Smooth muscle cell (in vitro differentiated cells): ENCODE data around the gene PHTF1. TPM values are rescaled to one million over a fixed set of nuclear protein-coding genes. Genes with fewer than 3 reads are reported as not detected.

Source experiments
- DNase-seq: peaks from one replicate; lab custom pipeline; 2025; ENCODE audit not compliant: unreplicated experiment; lab: John Stamatoyannopoulos, UW
- H2AFZ ChIP-seq: fragments of 200-600 bp; sonication (generic); 2 replicates; pipeline ENCODE4 v1.6.0; 2016; ENCODE audit warnings: antibody characterized with exemption, low read depth, mild to moderate bottlenecking
- H3F3A ChIP-seq: fragments of 200-600 bp; sonication (generic); 2 replicates; pipeline ENCODE4 v1.6.0; 2017; ENCODE audit warnings: antibody characterized with exemption, low read depth
- H3K27ac ChIP-seq: fragments of 200-600 bp; sonication (generic); 2 replicates; pipeline ENCODE4 v1.5.1; 2016; ENCODE audit warnings: low read depth, mild to moderate bottlenecking
- H3K27me3 ChIP-seq: fragments of 200-600 bp; sonication (generic); 2 replicates; pipeline ENCODE4 v1.6.1; 2016; ENCODE audit warnings: low read depth, mild to moderate bottlenecking
- H3K36me3 ChIP-seq: fragments of 200-600 bp; sonication (generic); 2 replicates; pipeline ENCODE4 v1.5.1; 2016; ENCODE audit warnings: low read depth
- H3K4me1 ChIP-seq: fragments of 200-600 bp; sonication (generic); 2 replicates; pipeline ENCODE4 v1.5.1; 2016; ENCODE audit warnings: low read depth
- H3K4me2 ChIP-seq: fragments of 200-600 bp; sonication (generic); 2 replicates; pipeline ENCODE4 v1.6.0; 2016; ENCODE audit warnings: mild to moderate bottlenecking
- H3K4me3 ChIP-seq: fragments of 200-600 bp; sonication (generic); 2 replicates; pipeline ENCODE4 v1.5.1; 2016; ENCODE audit warnings: mild to moderate bottlenecking
- H3K79me2 ChIP-seq: fragments of 200-600 bp; sonication (generic); 2 replicates; pipeline ENCODE4 v1.6.0; 2016; ENCODE audit warnings: low read depth, mild to moderate bottlenecking
- H3K9ac ChIP-seq: fragments of 200-600 bp; sonication (generic); 2 replicates; pipeline ENCODE4 v1.6.0; 2016; ENCODE audit warnings: low read depth
- H3K9me3 ChIP-seq: fragments of 200-600 bp; sonication (generic); replicated peaks from 2 replicates; pipeline ENCODE4 v1.5.1; 2016; ENCODE audit warnings: low read depth
- H4K20me1 ChIP-seq: fragments of 200-600 bp; sonication (generic); 2 replicates; pipeline ENCODE4 v1.6.0; 2016; ENCODE audit warnings: low read depth
- WGBS: methylation state at CpG from one replicate; pipeline ENCODE4 v1.1.7; 2016; ENCODE audit warnings: low lambda C conversion rate; 5-methylcytosine and 5-hydroxymethylcytosine counted together
- polyA plus RNA-seq: library from polyadenylated mRNA; unstranded; fragments of >200 nt; fragmentation: Nextera tagmentation; extraction: Ambion mirVana; gene quantifications from 2 replicates; pipeline ENCODE4 v1.2.1, GENCODE V29; 2016
- total RNA-seq: library from RNA; depleted of rRNA; stranded (reverse); fragments of >200 nt; gene quantifications from 2 replicates; pipeline ENCODE4 v1.2.3, GENCODE V29; 2014
- TF ChIP-seq, protein P1 (sequence below): fragments of 200-600 bp; sonication (generic); IDR thresholded peaks from 2 replicates; pipeline ENCODE4 v1.5.1; 2017; ENCODE audit warnings: borderline replicate concordance, mild to moderate bottlenecking, antibody characterized with exemption; ENCODE audit not compliant: insufficient read depth, poor library complexity, severe bottlenecking

The PHTF1 gene
- total and polyA plus RNA-seq, 2 experiments from 2014 or later: 23.9 to 25.4 TPM

DNA sequence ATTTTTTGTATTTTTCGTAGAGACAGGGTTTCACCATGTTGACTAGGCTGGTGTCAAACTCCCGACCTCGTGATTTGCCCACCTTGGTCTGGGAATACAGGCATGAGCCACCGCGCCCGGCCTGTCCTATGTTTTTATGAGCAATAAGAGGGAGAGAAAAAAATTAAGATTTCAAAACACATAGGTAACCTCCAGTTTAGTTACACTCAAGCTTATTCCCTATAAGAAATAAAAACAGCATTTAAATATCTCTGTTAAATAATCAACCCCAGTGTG lies 45.9 kb upstream of the PHTF1 start:
- no peak overlapping the region for H3K9ac ChIP-seq
- no peaks in the 10 kb centered on the region for H3K27me3 ChIP-seq
- no peak overlapping the region for H2AFZ ChIP-seq
- DNase-seq: no peak
- H3K27ac ChIP-seq: peak overlapping the region; percentile 83
- peak overlapping the region; percentile 8 for H3K4me3 ChIP-seq
- peaks cover 6% of the 10 kb centered on the region for H3F3A ChIP-seq
- no peaks in the 10 kb centered on the region for H3K9me3 ChIP-seq
- H3K4me2 ChIP-seq: peak overlapping the region; percentile 72
- TF ChIP-seq, protein P1, sequence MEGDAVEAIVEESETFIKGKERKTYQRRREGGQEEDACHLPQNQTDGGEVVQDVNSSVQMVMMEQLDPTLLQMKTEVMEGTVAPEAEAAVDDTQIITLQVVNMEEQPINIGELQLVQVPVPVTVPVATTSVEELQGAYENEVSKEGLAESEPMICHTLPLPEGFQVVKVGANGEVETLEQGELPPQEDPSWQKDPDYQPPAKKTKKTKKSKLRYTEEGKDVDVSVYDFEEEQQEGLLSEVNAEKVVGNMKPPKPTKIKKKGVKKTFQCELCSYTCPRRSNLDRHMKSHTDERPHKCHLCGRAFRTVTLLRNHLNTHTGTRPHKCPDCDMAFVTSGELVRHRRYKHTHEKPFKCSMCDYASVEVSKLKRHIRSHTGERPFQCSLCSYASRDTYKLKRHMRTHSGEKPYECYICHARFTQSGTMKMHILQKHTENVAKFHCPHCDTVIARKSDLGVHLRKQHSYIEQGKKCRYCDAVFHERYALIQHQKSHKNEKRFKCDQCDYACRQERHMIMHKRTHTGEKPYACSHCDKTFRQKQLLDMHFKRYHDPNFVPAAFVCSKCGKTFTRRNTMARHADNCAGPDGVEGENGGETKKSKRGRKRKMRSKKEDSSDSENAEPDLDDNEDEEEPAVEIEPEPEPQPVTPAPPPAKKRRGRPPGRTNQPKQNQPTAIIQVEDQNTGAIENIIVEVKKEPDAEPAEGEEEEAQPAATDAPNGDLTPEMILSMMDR: no peak
- peaks cover 24% of the 10 kb centered on the region for H3K4me1 ChIP-seq
- WGBS: 96% methylated on average over 6 of the region's 6 CpGs
- no peaks in the 10 kb centered on the region for H3K36me3 ChIP-seq
- H3K79me2 ChIP-seq: peaks cover 98% of the 10 kb centered on the region
- H4K20me1 ChIP-seq: peaks cover 85% of the 10 kb centered on the region

- peak overlapping the region; percentile 72 for H3K4me2 ChIP-seq
- TF ChIP-seq, protein P1: no peak
- H2AFZ ChIP-seq: no peak overlapping the region
- H3K79me2 ChIP-seq: peaks cover 98% of the 10 kb centered on the region
- H3K9ac ChIP-seq: peak overlapping the region; percentile 44
- H3F3A ChIP-seq: peaks cover 6% of the 10 kb centered on the region
- peak overlapping the region; percentile 83 for H3K27ac ChIP-seq
- WGBS: 66% methylated on average over 8 of the region's 8 CpGs
- H3K4me3 ChIP-seq: peak overlapping the region; percentile 31
- H4K20me1 ChIP-seq: peaks cover 85% of the 10 kb centered on the region
- no peaks in the 10 kb centered on the region for H3K36me3 ChIP-seq
- no peaks in the 10 kb centered on the region for H3K27me3 ChIP-seq
- no peak for DNase-seq
- H3K9me3 ChIP-seq: no peaks in the 10 kb centered on the region
- peaks cover 18% of the 10 kb centered on the region for H3K4me1 ChIP-seq
Observed at GRCh38 chr1:113804421-113805255, 45.4 kb upstream of the PHTF1 start.

GRCh38 chr1:113802367-113803007 lies 43.2 kb upstream of the PHTF1 start:
- peaks cover 98% of the 10 kb centered on the region for H3K79me2 ChIP-seq
- H3K27me3 ChIP-seq: no peaks in the 10 kb centered on the region
- TF ChIP-seq, protein P1: no peak
- H4K20me1 ChIP-seq: peaks cover 91% of the 10 kb centered on the region
- no peak overlapping the region for H3K4me2 ChIP-seq
- peaks cover 4% of the 10 kb centered on the region for H3K36me3 ChIP-seq
- no peak for DNase-seq
- no peak overlapping the region for H3K27ac ChIP-seq
- no peak overlapping the region for H3K9ac ChIP-seq
- H2AFZ ChIP-seq: no peak overlapping the region
- peaks cover 6% of the 10 kb centered on the region for H3F3A ChIP-seq
- no peaks in the 10 kb centered on the region for H3K9me3 ChIP-seq
- 97% methylated on average over 3 of the region's 3 CpGs for WGBS
- H3K4me1 ChIP-seq: peaks cover 8% of the 10 kb centered on the region
- no peak overlapping the region for H3K4me3 ChIP-seq

GRCh38 chr1:113800487-113800886 lies 41.2 kb upstream of the PHTF1 start:
- 91% methylated on average over 3 of the region's 3 CpGs for WGBS
- H2AFZ ChIP-seq: no peak overlapping the region
- H3K79me2 ChIP-seq: peaks cover 84% of the 10 kb centered on the region

More at GRCh38 chr1:113800487-113800886, 41.2 kb upstream of the PHTF1 start:
- Histone ChIP-seq H3K9ac (no peak overlapping the region), H3K4me1 (peaks cover 8% of the 10 kb centered on the region), H3K27me3 (no peaks in the 10 kb centered on the region), H3F3A (peaks cover 6% of the 10 kb centered on the region), H4K20me1 (peaks cover 90% of the 10 kb centered on the region), H3K27ac (no peak overlapping the region), H3K9me3 (no peaks in the 10 kb centered on the region), H3K4me2 (no peak overlapping the region), H3K36me3 (peaks cover 7% of the 10 kb centered on the region), H3K4me3 (no peak overlapping the region)
- TF ChIP-seq, protein P1: no peak
- DNase-seq: no peak
